ENCODE measurements around the gene MANF.
A peak's percentile ranks its signal among the peaks of the same experiment; 100 is the strongest.

MANF gene

DNA sequence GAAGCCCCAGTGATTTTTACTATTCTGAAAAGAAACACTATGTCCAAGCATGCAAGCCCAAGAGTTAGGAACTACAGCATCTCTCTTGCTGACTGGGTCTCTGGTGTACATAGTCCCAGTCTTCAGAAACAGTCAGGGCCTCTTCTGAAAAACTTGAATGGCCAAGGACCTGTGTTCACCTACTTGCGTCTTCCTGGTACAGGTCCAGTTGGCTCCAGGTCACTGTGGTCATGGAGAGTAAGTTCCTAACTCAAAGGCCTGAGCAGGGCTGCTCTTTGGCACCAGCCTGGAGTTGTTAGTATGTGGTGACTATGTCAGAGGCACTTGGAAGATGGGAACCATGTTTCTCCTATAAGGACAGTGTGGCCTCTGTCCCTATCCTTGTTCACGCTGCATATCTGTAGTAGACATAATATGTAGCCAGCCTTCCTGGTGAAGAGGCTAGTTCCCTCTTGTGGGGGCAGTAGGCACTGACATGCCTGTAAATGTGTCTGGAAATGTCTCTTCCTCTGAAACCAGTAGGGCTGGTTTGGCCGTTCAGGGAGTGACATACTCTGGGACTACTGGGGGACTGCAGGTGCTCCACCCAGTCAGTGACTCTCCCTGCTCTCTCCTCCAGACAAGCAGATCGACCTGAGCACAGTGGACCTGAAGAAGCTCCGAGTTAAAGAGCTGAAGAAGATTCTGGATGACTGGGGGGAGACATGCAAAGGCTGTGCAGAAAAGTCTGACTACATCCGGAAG lies 3.4 kb downstream of the MANF start:
- in situ Hi-C loops (cut with MboI; ENCODE audit: low sequenced_read_pairs, unreplicated experiment) = no loop called here
- no peak for DNase-seq (ENCODE audit: low spot score)
- TF ChIP-seq, protein P1, sequence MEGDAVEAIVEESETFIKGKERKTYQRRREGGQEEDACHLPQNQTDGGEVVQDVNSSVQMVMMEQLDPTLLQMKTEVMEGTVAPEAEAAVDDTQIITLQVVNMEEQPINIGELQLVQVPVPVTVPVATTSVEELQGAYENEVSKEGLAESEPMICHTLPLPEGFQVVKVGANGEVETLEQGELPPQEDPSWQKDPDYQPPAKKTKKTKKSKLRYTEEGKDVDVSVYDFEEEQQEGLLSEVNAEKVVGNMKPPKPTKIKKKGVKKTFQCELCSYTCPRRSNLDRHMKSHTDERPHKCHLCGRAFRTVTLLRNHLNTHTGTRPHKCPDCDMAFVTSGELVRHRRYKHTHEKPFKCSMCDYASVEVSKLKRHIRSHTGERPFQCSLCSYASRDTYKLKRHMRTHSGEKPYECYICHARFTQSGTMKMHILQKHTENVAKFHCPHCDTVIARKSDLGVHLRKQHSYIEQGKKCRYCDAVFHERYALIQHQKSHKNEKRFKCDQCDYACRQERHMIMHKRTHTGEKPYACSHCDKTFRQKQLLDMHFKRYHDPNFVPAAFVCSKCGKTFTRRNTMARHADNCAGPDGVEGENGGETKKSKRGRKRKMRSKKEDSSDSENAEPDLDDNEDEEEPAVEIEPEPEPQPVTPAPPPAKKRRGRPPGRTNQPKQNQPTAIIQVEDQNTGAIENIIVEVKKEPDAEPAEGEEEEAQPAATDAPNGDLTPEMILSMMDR (IDR thresholded peaks at IDR 0.05; ENCODE audit: borderline replicate concordance, control extremely low read depth, extremely low read depth, insufficient read depth, missing control alignments) = no peak

DNA sequence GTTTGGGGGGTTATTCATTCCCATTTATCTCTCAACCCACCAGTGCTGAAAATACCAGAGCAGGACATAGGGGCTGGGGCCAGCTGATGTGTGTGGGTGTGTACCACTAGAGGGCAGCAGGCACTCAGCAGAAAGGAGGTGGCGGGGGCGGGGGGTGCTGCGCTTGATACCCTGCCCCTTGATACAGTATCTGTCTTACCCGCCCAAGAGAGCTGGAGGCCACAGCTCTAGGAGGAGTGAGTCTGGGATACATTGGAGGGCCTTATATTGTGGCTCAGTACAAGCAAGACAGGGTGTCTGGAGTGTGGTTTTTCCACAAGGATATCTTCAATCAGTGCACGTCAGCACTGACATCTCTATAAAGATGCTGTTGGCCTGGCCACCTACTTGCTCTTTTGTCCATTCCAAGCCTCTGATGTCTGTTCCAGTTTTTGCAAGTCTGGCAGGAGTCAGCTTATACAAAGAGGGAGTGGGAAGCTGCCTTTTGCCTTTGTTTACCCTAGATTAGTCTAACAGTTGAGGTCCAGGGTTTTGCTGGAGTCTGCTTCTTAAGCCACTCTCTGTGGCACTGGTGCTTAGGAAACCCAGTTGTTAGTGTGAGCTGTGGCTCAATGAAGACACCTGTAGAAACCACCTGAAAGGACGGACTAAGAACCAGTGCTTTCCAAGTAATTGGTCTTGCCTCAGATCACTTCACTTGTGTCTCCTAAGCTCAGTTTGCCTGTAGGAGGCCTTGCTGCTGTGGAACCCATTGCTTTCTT lies 4.5 kb downstream of the MANF start:
- TF ChIP-seq, protein P1 (IDR thresholded peaks at IDR 0.05; ENCODE audit: borderline replicate concordance, control extremely low read depth, extremely low read depth, insufficient read depth, missing control alignments) = peak; percentile 82
- in situ Hi-C loops (cut with MboI; ENCODE audit: low sequenced_read_pairs, unreplicated experiment) = no loop called here
- DNase-seq (ENCODE audit: low spot score) = peak; percentile 62

DNA sequence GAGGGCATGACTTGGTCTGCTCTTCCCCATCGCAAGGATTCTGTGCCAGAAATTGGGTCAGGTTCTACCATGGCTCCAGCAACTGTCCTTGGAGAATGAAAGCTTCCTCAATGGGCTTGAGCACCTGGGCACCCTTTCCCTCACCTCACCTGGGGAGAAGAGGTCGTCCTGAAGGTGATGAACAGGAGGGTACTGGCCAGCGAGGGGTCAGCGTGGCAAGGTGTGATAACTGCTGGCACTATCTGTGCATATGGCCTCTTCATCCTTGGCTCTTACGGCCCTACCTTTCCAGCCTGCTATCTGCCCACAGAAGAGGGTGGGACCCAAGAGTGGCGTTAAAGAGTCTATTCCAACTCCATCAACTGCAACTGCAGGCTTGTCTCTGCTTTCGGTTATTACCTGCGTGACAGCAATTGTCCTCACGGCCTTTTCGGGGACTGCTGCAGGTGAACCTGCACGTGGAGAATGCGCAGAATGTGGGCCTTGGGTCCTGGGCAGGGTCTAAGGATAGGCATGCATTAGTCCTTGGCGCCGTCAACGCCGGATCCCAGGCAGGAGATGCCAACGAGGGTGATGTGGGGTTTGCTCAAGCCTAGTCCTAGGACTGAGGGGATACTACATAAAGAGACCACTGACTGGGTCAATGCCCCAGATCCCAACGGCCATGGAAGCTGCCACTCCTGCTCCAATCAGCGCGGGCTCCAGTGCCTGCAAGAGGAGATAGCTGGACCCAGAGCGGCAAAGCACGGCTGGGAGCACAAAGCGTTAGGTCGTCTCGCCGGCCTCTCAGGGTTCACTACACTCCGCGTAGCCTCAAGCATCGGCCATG lies 5.4 kb downstream of the MANF start:
- in situ Hi-C loops (cut with MboI; ENCODE audit: low sequenced_read_pairs, unreplicated experiment) = no loop called here
- TF ChIP-seq, protein P1 (IDR thresholded peaks at IDR 0.05; ENCODE audit: borderline replicate concordance, control extremely low read depth, extremely low read depth, insufficient read depth, missing control alignments) = no peak
- no peak for DNase-seq (ENCODE audit: low spot score)

DNA sequence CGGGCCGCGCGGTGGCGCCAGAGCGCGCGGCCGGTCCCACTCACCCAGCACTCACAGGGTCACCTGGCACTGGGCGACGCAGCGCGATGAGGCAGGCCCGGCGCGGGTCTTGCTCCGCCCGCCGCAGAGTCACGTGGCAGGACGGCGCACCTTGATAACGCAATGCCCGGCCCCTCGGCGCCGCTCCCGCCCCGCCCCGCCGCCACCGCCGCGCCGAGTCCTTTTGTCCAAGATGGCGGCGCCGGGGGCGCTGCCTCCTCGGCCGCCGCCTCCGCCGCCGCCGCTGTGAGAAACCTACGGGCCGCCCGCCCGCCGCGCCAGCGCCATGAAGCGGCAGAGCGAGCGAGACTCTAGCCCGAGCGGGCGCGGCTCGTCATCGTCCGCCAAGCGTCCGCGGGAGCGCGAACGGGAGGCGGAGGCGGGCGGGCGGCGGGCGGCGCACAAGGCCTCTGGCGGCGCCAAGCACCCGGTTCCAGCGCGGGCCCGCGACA lies 6.0 kb downstream of the MANF start, which contains the start of gene RBM15B:
Gene RBM15B (plus strand): TSS at position 211 of the 491 bp plus-strand sequence. CDS start 115 bp downstream, at position 326.
- TF ChIP-seq, protein P1 (IDR thresholded peaks at IDR 0.05; ENCODE audit: borderline replicate concordance, control extremely low read depth, extremely low read depth, insufficient read depth, missing control alignments) = peak; percentile 98
- in situ Hi-C loops (cut with MboI; ENCODE audit: low sequenced_read_pairs, unreplicated experiment) = no loop called here
- peak; percentile 98 for DNase-seq (ENCODE audit: low spot score)

DNA sequence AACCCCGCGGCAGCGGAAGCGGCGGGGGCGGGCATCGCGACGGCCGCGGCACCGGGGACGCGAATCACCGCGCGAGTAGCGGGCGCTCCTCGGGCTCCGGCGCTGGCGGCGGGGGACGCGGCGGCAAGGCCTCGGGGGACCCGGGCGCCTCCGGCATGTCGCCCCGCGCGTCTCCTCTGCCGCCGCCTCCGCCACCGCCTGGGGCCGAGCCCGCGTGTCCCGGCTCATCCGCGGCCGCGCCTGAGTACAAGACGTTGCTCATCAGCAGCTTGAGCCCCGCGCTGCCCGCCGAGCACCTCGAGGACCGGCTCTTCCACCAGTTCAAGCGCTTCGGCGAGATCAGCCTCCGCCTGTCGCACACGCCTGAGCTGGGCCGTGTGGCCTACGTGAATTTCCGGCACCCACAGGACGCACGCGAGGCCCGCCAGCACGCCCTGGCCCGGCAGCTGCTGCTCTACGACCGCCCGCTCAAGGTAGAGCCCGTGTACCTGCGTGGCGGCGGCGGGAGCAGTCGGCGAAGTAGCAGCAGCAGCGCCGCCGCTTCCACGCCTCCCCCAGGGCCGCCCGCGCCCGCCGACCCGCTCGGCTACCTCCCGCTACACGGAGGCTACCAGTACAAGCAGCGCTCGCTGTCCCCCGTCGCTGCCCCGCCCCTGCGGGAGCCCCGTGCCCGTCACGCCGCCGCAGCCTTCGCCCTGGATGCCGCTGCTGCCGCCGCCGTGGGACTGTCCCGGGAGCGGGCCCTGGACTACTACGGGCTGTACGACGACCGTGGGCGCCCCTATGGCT lies 6.7 kb downstream of the MANF start:
- peak; percentile 59 for DNase-seq (ENCODE audit: low spot score)
- TF ChIP-seq, protein P1 (IDR thresholded peaks at IDR 0.05; ENCODE audit: borderline replicate concordance, control extremely low read depth, extremely low read depth, insufficient read depth, missing control alignments) = no peak
- in situ Hi-C loops (cut with MboI; ENCODE audit: low sequenced_read_pairs, unreplicated experiment) = no loop called here

All from GM13976 (cell line).